Midbrain (tissue), 1 donor: ENCODE measurements around the gene CYTH1.

Experiments used
- DNase-seq: peaks from one replicate; lab custom pipeline; 2025; lab: John Stamatoyannopoulos, UW

Gene CYTH1

DNA sequence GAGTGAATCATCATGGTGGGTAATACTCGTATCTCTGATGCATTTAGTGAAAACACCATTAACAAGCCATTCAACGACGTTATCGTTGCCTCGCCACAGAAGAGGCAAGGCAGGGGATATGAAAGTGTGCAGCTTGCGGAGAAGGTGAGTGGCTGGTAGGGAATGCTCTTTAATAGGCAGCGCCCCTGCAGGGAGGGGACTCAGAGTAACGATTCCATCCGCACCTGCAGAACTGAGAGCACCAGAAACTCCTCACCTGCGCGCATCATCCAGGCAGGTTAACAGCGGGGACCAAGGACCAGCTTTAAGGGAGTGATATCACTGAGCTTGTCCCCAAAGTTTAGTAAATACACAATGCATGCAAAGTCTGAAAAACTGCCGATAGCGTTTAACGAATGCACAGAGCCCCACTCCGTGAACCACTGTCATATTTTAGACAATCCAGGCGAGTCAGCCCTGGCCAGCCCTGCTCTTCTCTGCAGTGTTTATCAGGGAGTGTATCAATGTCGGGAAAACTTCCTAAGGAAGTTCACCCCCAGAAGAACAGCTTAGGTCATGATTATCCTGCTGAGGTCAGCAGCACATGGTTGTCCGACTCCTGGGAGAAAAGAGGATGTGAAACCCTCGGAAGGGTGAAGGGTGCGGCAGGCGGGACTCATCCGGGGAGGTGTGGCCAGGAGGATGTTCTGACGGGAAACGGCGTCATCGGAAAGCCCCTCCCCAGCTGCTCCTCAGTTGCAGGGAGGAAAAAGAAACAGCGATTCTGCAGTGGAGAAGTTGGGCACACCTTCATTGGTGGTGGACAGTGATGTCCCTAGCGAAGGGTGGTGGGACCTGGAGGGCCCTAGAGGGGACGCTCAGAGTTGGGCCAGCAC lies 136.4 kb downstream of the CYTH1 start:
- peak; percentile 29 for DNase-seq

- DNase-seq = no peak
These were observed 137.1 kb downstream of the CYTH1 start for GRCh38 chr17:78644931-78645351.

GRCh38 chr17:78644224-78644623 lies 137.8 kb downstream of the CYTH1 start:
- no peak for DNase-seq

- no peak for DNase-seq
These were observed 138.7 kb downstream of the CYTH1 start for GRCh38 chr17:78643326-78643725.

DNA sequence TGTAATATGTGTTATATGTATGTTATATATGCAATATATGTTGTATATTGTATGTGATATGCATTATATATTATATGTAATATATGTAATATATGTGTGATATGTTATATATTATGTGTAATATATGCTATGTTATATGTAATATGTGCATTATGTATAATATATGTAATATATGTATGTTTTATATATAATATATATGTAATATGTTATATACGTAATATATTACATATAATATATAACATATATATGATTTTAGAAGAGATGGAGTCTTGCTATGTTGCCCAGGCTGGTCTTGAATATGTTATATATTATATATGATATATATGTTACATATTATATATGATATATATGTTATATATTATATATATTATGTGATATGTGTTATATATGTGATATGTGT lies 139.4 kb downstream of the CYTH1 start:
- DNase-seq = no peak

DNA sequence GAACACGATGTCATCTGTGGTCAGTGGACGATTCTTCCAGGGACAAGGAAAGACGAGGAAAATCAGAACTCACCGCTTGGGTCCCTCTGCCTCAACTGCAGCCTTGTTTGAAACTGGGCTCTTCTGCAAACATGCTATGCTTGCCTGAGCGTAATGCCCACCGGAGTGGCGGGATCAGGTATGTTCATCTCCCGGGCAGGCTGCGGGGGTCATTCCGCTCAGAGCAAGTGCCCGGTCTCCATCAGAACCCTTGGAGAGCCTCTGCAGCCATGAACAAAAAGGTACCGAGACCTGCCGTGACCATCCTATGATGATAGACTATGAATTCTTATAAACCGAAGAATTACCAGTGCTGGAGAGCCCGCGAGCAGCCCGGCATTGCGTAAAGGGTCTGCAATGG lies 140.4 kb downstream of the CYTH1 start:
- DNase-seq = no peak

- DNase-seq = no peak
These were observed 140.8 kb downstream of the CYTH1 start for GRCh38 chr17:78641243-78641642.

DNA sequence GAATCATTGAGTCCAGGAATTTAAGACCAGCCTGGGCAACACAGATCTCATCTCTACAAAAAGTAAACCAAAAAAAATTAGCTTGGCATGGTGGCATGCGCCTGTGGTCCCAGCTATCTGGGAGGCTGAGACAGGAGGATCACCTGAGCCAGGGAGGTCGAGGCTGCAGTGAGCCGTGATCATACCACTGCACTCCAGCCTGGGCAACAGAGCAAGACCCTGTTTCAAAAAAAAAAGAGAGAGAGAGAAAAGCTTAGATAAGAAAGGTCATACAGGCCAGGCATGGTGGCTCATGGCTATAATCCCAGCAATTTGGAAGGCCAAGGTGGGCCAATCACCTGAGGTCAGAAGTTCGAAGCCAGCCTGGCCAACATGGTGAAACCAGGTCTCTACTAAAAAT lies 141.4 kb downstream of the CYTH1 start:
- no peak for DNase-seq

DNA sequence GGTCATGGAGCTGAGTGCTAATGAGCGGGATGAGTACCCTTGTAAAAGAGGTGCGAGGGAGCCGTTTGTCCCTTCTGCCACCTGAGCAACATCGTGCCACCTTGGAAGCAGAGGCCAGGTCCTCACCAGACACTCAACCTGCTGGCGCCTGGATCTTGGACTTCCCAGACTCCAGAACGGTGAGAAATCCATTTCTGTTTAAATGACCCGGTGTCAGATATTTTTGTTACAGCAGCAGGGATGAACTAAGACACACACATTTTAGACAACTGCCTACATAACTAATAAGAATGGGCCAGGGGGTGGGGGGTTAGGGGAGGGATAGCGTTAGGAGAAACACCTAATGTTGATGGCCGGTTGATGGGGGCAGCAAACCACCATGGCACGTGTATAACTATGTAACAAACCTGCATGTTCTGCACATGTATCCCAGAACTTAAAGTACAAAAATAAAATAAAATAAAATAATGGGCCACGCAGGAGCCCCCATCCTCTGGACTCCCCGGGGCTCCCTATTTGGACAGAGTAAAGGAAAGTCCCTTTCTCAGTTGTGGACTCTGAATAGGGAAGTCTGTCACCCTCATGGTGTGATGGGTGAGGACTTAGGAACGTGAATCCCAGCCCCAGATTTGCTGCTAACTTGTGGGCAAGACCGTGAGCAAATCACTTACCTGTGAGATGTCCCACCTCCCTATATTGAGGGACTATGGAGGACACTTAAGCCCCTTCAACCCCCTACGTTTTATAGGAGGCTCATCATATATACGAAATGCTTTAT lies 144.2 kb downstream of the CYTH1 start:
- DNase-seq = no peak

- DNase-seq = no peak
These were observed 144.9 kb downstream of the CYTH1 start for GRCh38 chr17:78637146-78637545.

DNA sequence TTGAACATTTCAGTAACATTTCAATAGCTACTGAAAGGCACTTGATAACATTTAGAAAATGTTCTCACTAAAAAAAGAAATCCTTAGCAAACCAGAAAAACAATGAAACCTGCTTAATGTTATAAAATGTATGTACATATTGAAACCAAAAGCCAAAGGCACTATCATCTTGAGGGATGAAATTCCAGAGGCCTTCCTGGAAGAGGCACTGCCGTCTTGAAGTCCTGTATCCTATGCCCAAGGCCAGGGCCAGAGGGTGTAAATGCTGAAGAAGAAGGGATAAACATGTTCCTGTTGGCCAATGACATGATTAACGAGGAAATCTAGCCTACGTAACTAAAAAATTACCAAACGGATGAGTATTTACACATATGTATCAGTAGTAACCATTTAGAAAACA lies 147.9 kb downstream of the CYTH1 start:
- no peak for DNase-seq

DNA sequence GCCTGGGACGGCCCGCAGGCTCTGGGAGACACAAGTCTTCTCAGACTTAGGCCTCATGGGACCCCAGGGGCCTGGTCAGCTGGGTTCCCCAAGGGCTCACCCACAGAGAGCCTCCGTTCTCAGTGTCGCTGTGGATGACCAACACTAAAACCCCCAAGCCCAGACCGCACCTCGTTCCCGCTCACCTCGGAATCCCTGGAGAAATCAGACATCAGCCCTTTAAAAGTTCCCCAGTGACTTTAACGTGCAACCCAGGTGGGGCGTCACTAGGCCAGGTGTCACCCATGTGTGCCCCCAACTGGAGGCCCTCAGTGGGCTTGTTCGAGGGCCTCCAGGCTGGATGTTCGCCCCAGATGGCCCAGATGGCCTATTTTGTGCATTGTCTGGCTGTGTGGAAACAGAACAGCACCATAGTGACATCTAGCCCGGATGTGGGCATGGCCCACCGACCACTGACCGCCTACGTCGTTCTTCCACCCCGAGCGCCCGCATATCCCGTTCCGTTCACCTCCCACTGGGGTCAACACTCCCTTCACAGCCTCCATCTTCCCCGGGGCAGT lies 152.6 kb downstream of the CYTH1 start:
- no peak for DNase-seq

DNA sequence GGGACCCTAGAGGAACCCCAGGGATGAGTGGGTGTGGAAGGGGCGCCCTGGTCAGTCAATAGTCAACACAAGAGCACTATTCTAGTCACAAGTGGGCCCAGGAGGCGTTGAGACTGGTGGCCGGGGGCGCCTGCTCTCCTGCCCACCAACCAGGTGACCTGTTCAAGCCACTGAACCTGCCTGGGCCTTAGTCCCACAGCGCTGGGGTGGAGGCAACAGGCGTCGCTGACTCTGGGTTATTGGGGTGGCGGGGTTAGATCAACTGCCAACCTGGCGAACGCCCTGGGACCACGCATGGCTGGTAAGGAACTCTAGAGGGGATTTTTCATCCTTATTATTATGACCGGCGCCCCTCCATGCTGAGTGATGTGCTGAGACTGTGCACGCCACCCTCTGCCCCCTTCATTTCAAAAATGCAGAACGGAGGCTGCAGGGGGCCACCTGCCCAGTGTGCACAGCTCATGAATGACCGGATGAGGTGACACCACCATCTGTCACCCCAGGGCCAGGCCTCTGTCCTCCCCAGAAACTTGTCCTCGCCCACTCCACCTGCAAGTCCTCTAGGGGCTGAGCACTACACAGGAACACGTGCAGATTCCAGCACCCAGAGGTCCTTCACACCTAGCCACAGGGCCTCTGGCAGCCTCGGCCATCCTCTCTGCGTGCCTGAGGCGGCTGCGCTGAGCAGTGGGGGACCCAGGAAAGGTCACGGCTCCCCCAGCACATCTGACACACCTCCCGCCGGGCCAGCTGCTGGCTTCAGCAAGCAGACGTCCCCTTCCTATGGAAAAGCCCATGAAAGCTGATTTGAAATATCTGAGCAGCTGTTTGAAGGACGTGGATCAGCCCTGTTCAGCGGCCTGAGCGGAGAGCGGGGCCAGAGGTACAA lies 153.3 kb downstream of the CYTH1 start:
- no peak for DNase-seq

GRCh38 chr17:78624324-78625151 lies 157.5 kb downstream of the CYTH1 start:
- no peak for DNase-seq
